Stomach (tissue), 4 donors: ENCODE results near the gene RIMS1.
A peak's percentile ranks its signal among the peaks of the same experiment; 100 is the strongest.

ENCODE experiments used
- CTCF ChIP-seq, 7 experiments: fragments of 450-650 bp in 4 of 7; fragments of 200-600 bp in 3 of 7; sonication (generic) in 3 of 7; IDR thresholded peaks; one replicate each; pipeline ENCODE4 v1.5.1; 2016 to 2019; ENCODE audit warnings: antibody characterized with exemption in 7 of 7, control low read depth in 2 of 7, mild to moderate bottlenecking in 1 of 7
- EP300 ChIP-seq: sonication (generic); formaldehyde crosslinking; IDR thresholded peaks from one replicate; pipeline ENCODE4 v1.6.1; 2017; ENCODE audit warnings: antibody characterized with exemption
- POLR2A ChIP-seq, 4 donors: fragments of 450-650 bp; IDR thresholded peaks; one replicate each; pipeline ENCODE4 v1.6.1; 2016; ENCODE audit warnings: antibody characterized with exemption in 4 of 4, control low read depth in 2 of 4, mild to moderate bottlenecking in 1 of 4, moderate library complexity in 1 of 4

DNA sequence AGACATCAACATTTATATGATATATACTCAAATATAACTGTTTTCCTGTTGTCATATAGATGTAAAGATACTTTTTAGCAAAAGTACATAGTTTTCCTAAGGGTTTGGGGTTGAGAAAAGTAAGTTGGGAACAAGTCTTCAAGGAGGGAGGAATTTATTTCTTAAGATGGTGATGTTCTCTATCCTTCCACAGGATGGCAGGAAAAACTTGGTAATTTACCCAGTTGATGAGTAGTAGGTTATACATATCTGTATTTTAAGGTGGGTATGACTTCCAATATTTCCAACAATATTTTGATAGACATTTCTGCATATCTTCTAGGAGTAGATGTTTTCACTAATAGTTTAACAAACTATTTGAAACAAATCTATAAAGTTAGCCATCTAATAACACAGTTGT lies 254.4 kb downstream of the RIMS1 start:
- peak in 1 of 7 experiments; percentile 10 for TF ChIP-seq CTCF (IDR thresholded peaks at IDR 0.05)
- no peak for TF ChIP-seq POLR2A (IDR thresholded peaks at IDR 0.05)
- TF ChIP-seq EP300 = no peak
